ENCODE measurements around the gene DYNC2H1.

DYNC2H1 gene

GRCh38 chr11:103483996-103484395, 374.8 kb downstream of the DYNC2H1 start:
- no peak overlapping the region for H3K4me3 ChIP-seq (ENCODE audit: low read depth, low read length)
- no peak for TF ChIP-seq CTCF (IDR thresholded peaks at IDR 0.05; ENCODE audit: low read depth, low read length, missing control alignments)
- DNase-seq (ENCODE audit: low read depth) = no peak

DNA sequence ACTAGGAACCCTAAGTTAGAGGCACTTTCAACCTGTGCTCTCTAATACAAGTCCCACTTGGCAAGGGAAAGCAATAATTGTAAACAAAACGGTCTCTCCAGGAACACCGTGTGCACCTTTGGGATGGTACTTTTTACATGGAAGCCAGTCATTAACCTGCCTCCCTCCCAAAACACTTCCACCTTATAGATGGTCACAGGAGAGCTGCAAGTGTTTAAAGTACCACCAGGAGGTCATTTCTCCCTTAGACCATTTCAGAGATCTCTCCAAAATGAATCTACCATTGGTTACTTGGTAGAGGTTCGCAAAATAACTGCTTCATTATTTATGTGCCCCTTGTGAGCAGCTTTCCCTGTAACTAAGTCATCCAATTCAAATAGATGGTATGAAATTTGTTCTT, 375.3 kb downstream of the DYNC2H1 start:
- H3K4me3 ChIP-seq (ENCODE audit: low read depth, low read length) = no peak overlapping the region
- TF ChIP-seq CTCF (IDR thresholded peaks at IDR 0.05; ENCODE audit: low read depth, low read length, missing control alignments) = peak; percentile 7
- no peak for DNase-seq (ENCODE audit: low read depth)

- H3K4me3 ChIP-seq (ENCODE audit: low read depth, low read length) = no peak overlapping the region
- DNase-seq (ENCODE audit: low read depth) = no peak
- no peak for TF ChIP-seq CTCF (IDR thresholded peaks at IDR 0.05; ENCODE audit: low read depth, low read length, missing control alignments)
Observed at GRCh38 chr11:103486604-103487003, 377.4 kb downstream of the DYNC2H1 start.

DNA sequence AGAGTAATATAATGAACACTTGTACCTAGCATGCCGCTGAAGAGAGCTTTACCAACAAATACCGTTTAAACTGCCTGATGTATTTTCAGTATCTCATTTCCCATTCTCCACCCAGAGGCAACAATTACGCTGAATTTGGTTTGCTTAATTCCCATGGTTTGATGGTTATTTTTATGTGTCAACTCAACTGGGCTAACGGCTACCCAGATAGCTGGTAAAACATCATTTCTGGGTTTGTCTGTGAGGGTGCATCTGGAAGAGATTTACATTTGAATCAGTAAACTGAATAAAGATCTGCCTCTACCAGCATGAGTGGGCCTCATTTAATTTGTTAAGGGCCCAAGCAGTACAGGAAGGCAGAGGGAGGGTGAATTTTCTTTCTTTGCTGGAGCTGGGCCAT, 377.9 kb downstream of the DYNC2H1 start:
- no peak overlapping the region for H3K4me3 ChIP-seq (ENCODE audit: low read depth, low read length)
- no peak for DNase-seq (ENCODE audit: low read depth)
- TF ChIP-seq CTCF (IDR thresholded peaks at IDR 0.05; ENCODE audit: low read depth, low read length, missing control alignments) = no peak

- no peak overlapping the region for H3K4me3 ChIP-seq (ENCODE audit: low read depth, low read length)
- no peak for DNase-seq (ENCODE audit: low read depth)
- no peak for TF ChIP-seq CTCF (IDR thresholded peaks at IDR 0.05; ENCODE audit: low read depth, low read length, missing control alignments)
Observed at GRCh38 chr11:103488031-103488461, 378.8 kb downstream of the DYNC2H1 start.

DNA sequence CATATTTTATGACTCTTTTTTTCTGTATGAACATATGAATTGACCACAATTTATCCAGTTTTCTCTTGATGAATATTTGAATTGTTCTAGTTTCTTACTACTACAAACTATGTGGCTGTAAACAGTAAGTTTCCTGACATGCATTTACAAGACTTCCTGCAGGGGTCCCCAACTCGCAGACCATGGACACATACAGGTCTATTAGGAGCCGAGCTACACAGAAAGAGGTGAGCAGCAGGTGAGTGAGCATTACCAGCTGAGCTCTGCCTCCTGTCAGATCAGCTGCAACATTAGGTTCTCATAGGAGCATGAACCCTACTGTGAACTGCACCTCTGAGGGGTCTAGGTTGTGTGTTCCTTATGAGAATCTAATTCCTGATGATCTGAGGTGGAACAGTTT, 379.4 kb downstream of the DYNC2H1 start:
- DNase-seq (ENCODE audit: low read depth) = no peak
- no peak overlapping the region for H3K4me3 ChIP-seq (ENCODE audit: low read depth, low read length)
- no peak for TF ChIP-seq CTCF (IDR thresholded peaks at IDR 0.05; ENCODE audit: low read depth, low read length, missing control alignments)

- no peak for DNase-seq (ENCODE audit: low read depth)
- no peak for TF ChIP-seq CTCF (IDR thresholded peaks at IDR 0.05; ENCODE audit: low read depth, low read length, missing control alignments)
- H3K4me3 ChIP-seq (ENCODE audit: low read depth, low read length) = no peak overlapping the region
Observed at GRCh38 chr11:103491777-103492176, 382.6 kb downstream of the DYNC2H1 start.
